ENCODE results near the gene TSEN54.

The TSEN54 gene

DNA sequence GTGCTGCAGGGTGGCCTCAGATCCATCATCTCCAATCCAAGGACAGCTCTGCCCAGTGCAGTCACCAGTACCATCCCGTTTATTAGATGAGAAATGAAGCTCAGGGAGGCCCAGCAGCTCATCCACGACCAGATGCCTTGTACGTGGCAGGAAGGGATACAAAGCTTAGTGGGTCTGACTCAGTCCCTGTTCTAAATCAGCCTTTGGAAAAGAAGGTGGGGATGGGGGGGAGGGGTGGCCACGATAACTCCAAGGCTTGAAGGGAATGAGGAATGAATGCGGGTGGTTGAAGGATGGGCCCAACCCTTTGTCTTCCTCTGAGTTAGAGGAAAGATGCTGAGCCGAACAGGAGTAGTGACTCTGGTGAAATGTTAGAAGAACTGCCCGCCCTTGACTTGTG lies 34.9 kb downstream of the TSEN54 start:
- in situ Hi-C loops (cut with HindIII; ENCODE audit: low pct_ligation_motif_present, low sequenced_read_pairs): no loop called here
- Histone ChIP-seq H3K36me3 (replicated peaks) (no peaks in the 10 kb centered on the region), H3K4me3 (ENCODE audit: low read depth, low read length) (no peak overlapping the region), H3K27me3 (replicated peaks) (peaks cover 2% of the 10 kb centered on the region), H3K27ac (no peak overlapping the region)
- no peak for DNase-seq
- TF ChIP-seq, protein P1, sequence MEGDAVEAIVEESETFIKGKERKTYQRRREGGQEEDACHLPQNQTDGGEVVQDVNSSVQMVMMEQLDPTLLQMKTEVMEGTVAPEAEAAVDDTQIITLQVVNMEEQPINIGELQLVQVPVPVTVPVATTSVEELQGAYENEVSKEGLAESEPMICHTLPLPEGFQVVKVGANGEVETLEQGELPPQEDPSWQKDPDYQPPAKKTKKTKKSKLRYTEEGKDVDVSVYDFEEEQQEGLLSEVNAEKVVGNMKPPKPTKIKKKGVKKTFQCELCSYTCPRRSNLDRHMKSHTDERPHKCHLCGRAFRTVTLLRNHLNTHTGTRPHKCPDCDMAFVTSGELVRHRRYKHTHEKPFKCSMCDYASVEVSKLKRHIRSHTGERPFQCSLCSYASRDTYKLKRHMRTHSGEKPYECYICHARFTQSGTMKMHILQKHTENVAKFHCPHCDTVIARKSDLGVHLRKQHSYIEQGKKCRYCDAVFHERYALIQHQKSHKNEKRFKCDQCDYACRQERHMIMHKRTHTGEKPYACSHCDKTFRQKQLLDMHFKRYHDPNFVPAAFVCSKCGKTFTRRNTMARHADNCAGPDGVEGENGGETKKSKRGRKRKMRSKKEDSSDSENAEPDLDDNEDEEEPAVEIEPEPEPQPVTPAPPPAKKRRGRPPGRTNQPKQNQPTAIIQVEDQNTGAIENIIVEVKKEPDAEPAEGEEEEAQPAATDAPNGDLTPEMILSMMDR (IDR thresholded peaks at IDR 0.05; ENCODE audit: low read depth, low read length, missing control alignments): no peak

- no peak overlapping the region for H3K27ac ChIP-seq
- H3K27me3 ChIP-seq (replicated peaks): peaks cover 2% of the 10 kb centered on the region
- in situ Hi-C loops (cut with HindIII; ENCODE audit: low pct_ligation_motif_present, low sequenced_read_pairs): no loop called here
- H3K36me3 ChIP-seq (replicated peaks): no peaks in the 10 kb centered on the region
- TF ChIP-seq, protein P1 (IDR thresholded peaks at IDR 0.05; ENCODE audit: low read depth, low read length, missing control alignments): no peak
- H3K4me3 ChIP-seq (ENCODE audit: low read depth, low read length): no peak overlapping the region
- DNase-seq: no peak
Measured at GRCh38 chr17:75552425-75553294, 36.3 kb downstream of the TSEN54 start.

DNA sequence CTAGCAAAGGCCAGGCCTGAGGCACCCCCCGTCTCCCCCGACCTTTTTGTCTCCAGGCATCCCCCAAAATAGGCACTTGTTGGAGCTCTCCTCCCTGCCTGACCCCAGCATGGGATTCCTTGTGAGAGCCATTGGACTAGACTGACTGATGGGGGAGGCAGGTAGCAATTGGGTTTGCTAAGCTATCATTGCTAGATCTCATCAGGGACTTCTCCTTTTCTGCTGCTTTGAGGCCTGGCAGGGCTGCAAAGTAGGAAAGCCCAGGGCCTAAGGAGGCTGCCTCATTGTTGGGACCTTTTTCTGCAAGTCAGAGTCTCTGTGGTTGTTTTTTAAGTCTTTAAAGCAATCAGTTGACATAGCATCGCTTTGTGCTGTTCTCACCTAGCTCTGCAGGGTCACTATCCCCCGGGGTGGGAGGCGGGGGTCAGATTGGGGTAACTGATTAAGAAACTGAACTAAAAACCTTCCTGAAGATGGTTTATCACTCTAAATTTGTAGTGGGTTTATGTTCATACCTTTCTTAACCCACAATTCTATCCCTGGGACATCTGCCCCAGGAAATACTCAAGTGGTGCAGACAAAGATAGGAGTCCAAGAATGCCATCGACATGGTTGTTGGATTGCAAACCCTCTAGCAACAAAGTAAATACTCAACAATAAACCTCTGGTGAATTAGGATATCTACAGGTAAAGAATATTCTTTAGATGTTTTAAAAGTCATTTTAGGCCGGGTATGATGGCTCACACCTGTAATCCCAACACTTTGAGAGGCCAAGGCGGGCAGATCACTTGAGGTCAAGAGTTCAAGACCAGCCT lies 37.2 kb downstream of the TSEN54 start:
- H3K27me3 ChIP-seq (replicated peaks): peaks cover 2% of the 10 kb centered on the region
- TF ChIP-seq, protein P1 (IDR thresholded peaks at IDR 0.05; ENCODE audit: low read depth, low read length, missing control alignments): no peak
- no peak overlapping the region for H3K4me3 ChIP-seq (ENCODE audit: low read depth, low read length)
- no peak for DNase-seq
- H3K36me3 ChIP-seq (replicated peaks): no peaks in the 10 kb centered on the region
- H3K27ac ChIP-seq: no peak overlapping the region
- in situ Hi-C loops (cut with HindIII; ENCODE audit: low pct_ligation_motif_present, low sequenced_read_pairs): no loop called here

DNA sequence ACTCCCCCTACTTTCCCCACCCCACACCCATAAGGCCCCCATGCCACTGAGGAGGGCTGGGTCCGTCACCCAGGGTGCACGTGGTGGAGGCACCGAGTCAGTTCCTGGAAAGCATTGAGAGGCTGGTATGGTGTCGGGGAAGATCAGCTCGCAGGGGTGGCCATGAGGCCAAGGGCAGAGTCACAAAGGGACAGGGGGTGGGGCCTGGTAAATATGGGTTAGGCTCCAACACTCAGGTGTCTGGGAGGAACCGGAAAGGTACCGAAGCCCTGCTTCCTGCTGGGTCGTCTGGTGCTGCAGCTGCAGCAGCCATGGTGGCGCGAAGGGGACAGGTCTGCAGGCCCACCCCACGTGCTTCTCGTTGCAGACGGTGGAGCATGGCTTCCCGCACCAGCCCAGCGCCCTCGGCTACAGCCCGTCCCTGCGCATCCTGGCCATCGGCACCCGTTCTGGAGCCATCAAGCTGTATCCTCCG lies 39.4 kb downstream of the TSEN54 start:
- Histone ChIP-seq H3K36me3 (replicated peaks) (no peaks in the 10 kb centered on the region), H3K27me3 (replicated peaks) (no peaks in the 10 kb centered on the region), H3K27ac (no peak overlapping the region), H3K4me3 (ENCODE audit: low read depth, low read length) (no peak overlapping the region)
- in situ Hi-C loops (cut with HindIII; ENCODE audit: low pct_ligation_motif_present, low sequenced_read_pairs): no loop called here
- DNase-seq: no peak
- TF ChIP-seq, protein P1 (IDR thresholded peaks at IDR 0.05; ENCODE audit: low read depth, low read length, missing control alignments): no peak

DNA sequence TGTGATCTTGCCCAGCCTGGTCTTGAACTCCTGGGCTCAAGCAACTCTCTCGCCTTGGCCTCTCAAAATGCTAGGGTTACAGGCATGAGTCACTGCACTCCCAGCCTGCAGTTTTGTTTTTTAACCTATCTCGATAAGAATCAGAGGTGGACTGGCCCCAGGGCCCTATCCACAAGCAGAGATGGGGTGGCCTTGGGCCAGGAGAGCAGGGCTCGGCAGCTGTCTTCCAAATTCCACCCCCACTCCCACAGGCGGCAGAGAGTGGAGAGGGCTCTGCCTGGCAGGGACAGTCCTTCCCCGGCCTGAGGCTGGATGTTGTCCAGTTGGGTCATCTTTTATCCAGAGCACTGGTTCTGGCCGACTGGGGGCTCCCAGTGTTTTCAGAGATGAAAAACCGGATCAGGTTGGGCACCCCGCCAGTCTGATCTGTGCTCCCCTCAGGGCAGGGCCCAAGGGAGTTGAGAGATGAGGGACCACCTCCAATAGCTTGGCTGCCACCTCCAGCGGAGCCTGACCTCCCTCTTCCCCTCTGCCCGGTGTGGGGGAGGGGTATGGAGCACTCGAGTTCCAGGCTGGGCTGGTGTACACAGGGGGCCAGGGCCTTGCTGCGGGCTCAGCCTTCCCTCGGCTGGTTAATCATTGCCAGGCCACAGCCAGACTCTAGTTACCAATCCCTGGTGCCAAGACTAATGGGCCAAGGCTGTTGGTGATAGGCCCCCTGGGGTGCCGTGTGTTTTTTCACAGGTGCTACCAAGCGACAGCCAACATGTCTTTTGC lies 40.9 kb downstream of the TSEN54 start:
- Histone ChIP-seq H3K27me3 (replicated peaks) (no peaks in the 10 kb centered on the region), H3K4me3 (ENCODE audit: low read depth, low read length) (no peak overlapping the region), H3K36me3 (replicated peaks) (no peaks in the 10 kb centered on the region), H3K27ac (no peak overlapping the region)
- in situ Hi-C loops (cut with HindIII; ENCODE audit: low pct_ligation_motif_present, low sequenced_read_pairs): no loop called here
- TF ChIP-seq, protein P1 (IDR thresholded peaks at IDR 0.05; ENCODE audit: low read depth, low read length, missing control alignments): no peak
- peak; percentile 5 for DNase-seq
